Spleen (tissue), 11 donors: ENCODE measurements around the gene GABBR1. TPM values are rescaled to one million over a fixed set of nuclear protein-coding genes. Genes with fewer than 3 reads are reported as not detected.

Experiments
- DNase-seq: peaks from one replicate; pipeline ENCODE4 v3.0.0-alpha.2; 2020
- H3K27ac ChIP-seq, 8 donors: fragments of 200-600 bp; sonication (generic) in 7 of 8; 1 replicate in 4 of 8; 2 replicates in 4 of 8; pipeline versions ENCODE4 v1.5.0 to v1.8.0; 2016 to 2021; ENCODE audit warnings: inconsistent platforms in 4 of 8, mild to moderate bottlenecking in 4 of 8, moderate library complexity in 1 of 8
- H3K27me3 ChIP-seq, 7 donors: fragments of 200-600 bp; sonication (generic) in 6 of 7; replicated peaks in 1 of 7; 1 replicate in 4 of 7; 2 replicates in 3 of 7; pipeline versions ENCODE4 v1.5.0 to v1.8.0; 2016 to 2021; ENCODE audit warnings: inconsistent platforms in 3 of 7, mild to moderate bottlenecking in 1 of 7
- H3K36me3 ChIP-seq, 6 donors: fragments of 200-600 bp; sonication (generic) in 5 of 6; 1 replicate in 4 of 6; 2 replicates in 2 of 6; pipeline versions ENCODE4 v1.5.0 to v1.8.0; 2016 to 2021; ENCODE audit warnings: inconsistent platforms in 2 of 6
- H3K4me1 ChIP-seq, 6 donors: fragments of 200-600 bp; sonication (generic) in 5 of 6; 1 replicate in 3 of 6; 2 replicates in 3 of 6; pipeline versions ENCODE4 v1.5.0 to v1.8.0; 2016 to 2021; ENCODE audit warnings: inconsistent platforms in 3 of 6
- H3K4me3 ChIP-seq, 8 donors: fragments of 200-600 bp; sonication (generic) in 7 of 8; 1 replicate in 4 of 8; 2 replicates in 4 of 8; pipeline versions ENCODE4 v1.5.0 to v1.8.0; 2016 to 2021; ENCODE audit warnings: inconsistent platforms in 4 of 8, mild to moderate bottlenecking in 4 of 8, moderate library complexity in 2 of 8
- H3K9me3 ChIP-seq, 8 donors: fragments of 200-600 bp; sonication (generic) in 7 of 8; 1 replicate in 4 of 8; 2 replicates in 4 of 8; pipeline versions ENCODE4 v1.5.0 to v1.8.0; 2016 to 2021; ENCODE audit warnings: inconsistent platforms in 4 of 8
- POLR2A ChIP-seq, 3 donors: fragments of 450-650 bp; IDR thresholded peaks; one replicate each; pipeline ENCODE4 v1.5.1; 2017; ENCODE audit warnings: antibody characterized with exemption in 3 of 3, mild to moderate bottlenecking in 1 of 3
- POLR2AphosphoS5 ChIP-seq, 3 donors: sonication (generic); formaldehyde crosslinking; IDR thresholded peaks; one replicate each; pipeline ENCODE4 v1.5.1; 2017; ENCODE audit warnings: antibody characterized with exemption in 3 of 3
- WGBS, 5 donors: extraction: QIAGEN DNeasy Blood & Tissue Kit in 3 of 5; methylation state at CpG; one replicate each; pipeline versions ENCODE4 v1.1.5 to v1.1.7; 2013 to 2018; 5-methylcytosine and 5-hydroxymethylcytosine counted together
- intact Hi-C: fragments of 100-400 bp; cut with DNase I; formaldehyde crosslinking; loops from one replicate; pipeline ENCODE4 v1.15.0; 2023; ENCODE audit warnings: low total_unique reads
- polyA plus RNA-seq, 3 donors: library from polyadenylated mRNA; stranded (reverse); fragments of 200-250 nt; gene quantifications; one replicate each; pipeline ENCODE4 v1.2.1, GENCODE V29; 2013
- total RNA-seq, 7 donors: library from RNA; depleted of rRNA in 3 of 7; stranded (reverse); fragments of >200 nt in 3 of 7; fragmentation: NEBNext Ultra II Directional in 4 of 7; extraction: Animal tissue kit (Norgen Biotek cat#: 25700) in 4 of 7; gene quantifications; one replicate each; pipeline versions ENCODE4 v1.1.0 to v1.2.1, GENCODE V29; 2016 to 2021
- TF ChIP-seq, protein P1 (sequence below), 11 experiments: fragments of 200-600 bp in 7 of 11; fragments of 450-650 bp in 4 of 11; sonication (generic) in 4 of 11; IDR thresholded peaks in 8 of 11; conservative IDR thresholded peaks in 3 of 11; 1 replicate in 7 of 11; 2 replicates in 4 of 11; pipeline versions ENCODE4 v1.4.0 to v1.8.0; 2016 to 2021; ENCODE audit warnings: antibody characterized with exemption in 11 of 11, inconsistent platforms in 4 of 11, mild to moderate bottlenecking in 1 of 11
- donor health status: healthy with polysubstance abuse.
- donor health status: DM: no; HTN: no; CAD: no; lungs with moderate emphysema.
- donor health status: DM: no; HTN: no; CAD: no.
- donor health status: Bipolar disorder and iron deficiency.
- donor health status: healthy.
- donor health status: DM: no; HTN: no; CAD: no.
- donor health status: DM: yes; HTN: yes; CAD: no.

Gene GABBR1
- total and polyA plus RNA-seq, 10 donors: 13.8 to 122 (median 62.4) TPM

- Histone ChIP-seq H3K9me3 (no peaks in the 10 kb centered on the region), H3K4me1 (no peaks in the 10 kb centered on the region), H3K36me3 (no peaks in the 10 kb centered on the region), H3K27me3 (peaks cover 0 to 6% (median 0%) of the 10 kb centered on the region in 7 donors), H3K27ac (no peak overlapping the region), H3K4me3 (no peak overlapping the region)
- DNase-seq: no peak
- intact Hi-C loops: no loop called here
- 51 to 80% (median 58%) methylated on average over 2 to 3 of the region's 3 CpGs for WGBS, 5 donors
- TF ChIP-seq POLR2A (IDR thresholded peaks at IDR 0.05) (no peak), POLR2AphosphoS5 (IDR thresholded peaks at IDR 0.05) (no peak)
- TF ChIP-seq, protein P1, sequence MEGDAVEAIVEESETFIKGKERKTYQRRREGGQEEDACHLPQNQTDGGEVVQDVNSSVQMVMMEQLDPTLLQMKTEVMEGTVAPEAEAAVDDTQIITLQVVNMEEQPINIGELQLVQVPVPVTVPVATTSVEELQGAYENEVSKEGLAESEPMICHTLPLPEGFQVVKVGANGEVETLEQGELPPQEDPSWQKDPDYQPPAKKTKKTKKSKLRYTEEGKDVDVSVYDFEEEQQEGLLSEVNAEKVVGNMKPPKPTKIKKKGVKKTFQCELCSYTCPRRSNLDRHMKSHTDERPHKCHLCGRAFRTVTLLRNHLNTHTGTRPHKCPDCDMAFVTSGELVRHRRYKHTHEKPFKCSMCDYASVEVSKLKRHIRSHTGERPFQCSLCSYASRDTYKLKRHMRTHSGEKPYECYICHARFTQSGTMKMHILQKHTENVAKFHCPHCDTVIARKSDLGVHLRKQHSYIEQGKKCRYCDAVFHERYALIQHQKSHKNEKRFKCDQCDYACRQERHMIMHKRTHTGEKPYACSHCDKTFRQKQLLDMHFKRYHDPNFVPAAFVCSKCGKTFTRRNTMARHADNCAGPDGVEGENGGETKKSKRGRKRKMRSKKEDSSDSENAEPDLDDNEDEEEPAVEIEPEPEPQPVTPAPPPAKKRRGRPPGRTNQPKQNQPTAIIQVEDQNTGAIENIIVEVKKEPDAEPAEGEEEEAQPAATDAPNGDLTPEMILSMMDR (IDR thresholded peaks at IDR 0.05 in 8 of 11, conservative IDR thresholded peaks at IDR 0.05 in 3 of 11): no peak
Measured at GRCh38 chr6:29531668-29532067, 101.3 kb downstream of the GABBR1 start.

DNA sequence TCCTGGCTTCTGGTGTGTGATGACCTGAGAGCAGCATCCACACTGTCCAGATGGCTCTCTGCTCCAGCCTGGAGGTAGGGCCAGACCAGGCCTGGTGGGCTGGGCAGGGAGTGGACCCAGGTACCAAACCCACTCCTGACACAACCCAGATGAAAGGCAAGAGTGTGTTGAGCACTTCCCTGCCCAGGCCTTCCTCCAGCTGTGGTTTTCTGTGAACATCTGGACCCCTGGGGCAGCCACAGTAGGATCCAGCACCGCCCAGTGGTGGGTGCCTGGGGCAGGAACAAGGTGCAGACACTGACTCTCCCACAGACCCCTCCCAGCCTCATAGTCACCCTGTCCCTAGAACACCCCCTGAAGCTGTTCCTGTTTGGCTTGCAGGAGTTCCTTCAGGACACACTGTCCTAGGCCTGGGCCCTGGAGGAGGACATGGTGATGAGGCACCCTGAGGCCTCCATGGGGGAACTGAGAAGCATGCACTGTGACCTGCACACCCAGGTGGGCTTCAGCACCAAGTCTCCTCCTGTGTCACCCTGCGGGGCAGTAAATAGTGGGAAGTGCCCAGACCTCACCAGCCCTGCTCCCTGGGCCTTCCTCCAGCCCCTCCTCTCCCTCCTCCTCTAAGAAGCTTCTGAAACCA is 102.2 kb downstream of the GABBR1 start:
- H3K27me3 ChIP-seq: peaks cover 0 to 6% (median 0%) of the 10 kb centered on the region in 7 donors
- H3K4me3 ChIP-seq: no peak overlapping the region
- intact Hi-C loops: no loop called here
- no peak for DNase-seq
- no peaks in the 10 kb centered on the region for H3K36me3 ChIP-seq
- H3K9me3 ChIP-seq: no peaks in the 10 kb centered on the region
- no peaks in the 10 kb centered on the region for H3K4me1 ChIP-seq
- 64 to 100% (median 78%) methylated on average over 1 to 2 of the region's 2 CpGs for WGBS, 5 donors
- no peak overlapping the region for H3K27ac ChIP-seq
- TF ChIP-seq, protein P1 (IDR thresholded peaks at IDR 0.05 in 8 of 11, conservative IDR thresholded peaks at IDR 0.05 in 3 of 11): no peak
- TF ChIP-seq POLR2AphosphoS5 (IDR thresholded peaks at IDR 0.05) (no peak), POLR2A (IDR thresholded peaks at IDR 0.05) (no peak)

DNA sequence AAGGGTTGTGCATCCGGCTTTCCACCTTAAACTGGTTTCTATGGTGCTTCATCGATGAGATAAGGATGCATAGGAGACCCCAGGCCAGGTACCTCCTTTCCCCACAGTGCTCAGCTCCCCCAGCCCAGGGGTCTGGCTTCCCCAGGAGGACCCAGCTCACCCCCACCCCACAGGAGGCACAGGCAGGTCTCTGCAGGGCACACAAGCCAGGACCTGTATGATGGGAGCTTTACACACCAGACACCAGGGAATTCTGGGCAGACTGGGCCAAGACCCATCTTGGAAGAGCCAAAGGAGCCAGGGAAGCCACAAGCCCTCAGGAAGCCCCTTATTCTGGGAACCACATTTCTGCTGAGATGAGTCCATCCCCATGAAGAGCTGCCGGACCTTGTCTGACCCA is 103.0 kb downstream of the GABBR1 start:
- Histone ChIP-seq H3K36me3 (no peaks in the 10 kb centered on the region), H3K27ac (no peak overlapping the region), H3K27me3 (peaks cover 0 to 6% (median 0%) of the 10 kb centered on the region in 7 donors), H3K4me1 (no peaks in the 10 kb centered on the region), H3K4me3 (no peak overlapping the region), H3K9me3 (no peaks in the 10 kb centered on the region)
- 71 to 98% (median 91%) methylated on average over 3 of the region's 3 CpGs for WGBS, 5 donors
- intact Hi-C loops: no loop called here
- no peak for DNase-seq
- TF ChIP-seq POLR2AphosphoS5 (IDR thresholded peaks at IDR 0.05): no peak
- TF ChIP-seq POLR2A (IDR thresholded peaks at IDR 0.05): no peak
- TF ChIP-seq, protein P1 (IDR thresholded peaks at IDR 0.05 in 8 of 11, conservative IDR thresholded peaks at IDR 0.05 in 3 of 11): no peak

- Histone ChIP-seq H3K4me1 (no peaks in the 10 kb centered on the region), H3K4me3 (no peak overlapping the region), H3K36me3 (no peaks in the 10 kb centered on the region), H3K27ac (no peak overlapping the region), H3K27me3 (peaks cover 0 to 9% (median 0%) of the 10 kb centered on the region in 7 donors), H3K9me3 (no peaks in the 10 kb centered on the region)
- no peak for DNase-seq
- no peak for TF ChIP-seq POLR2AphosphoS5 (IDR thresholded peaks at IDR 0.05)
- TF ChIP-seq, protein P1 (IDR thresholded peaks at IDR 0.05 in 8 of 11, conservative IDR thresholded peaks at IDR 0.05 in 3 of 11): no peak
- TF ChIP-seq POLR2A (IDR thresholded peaks at IDR 0.05): no peak
- intact Hi-C loops: no loop called here
- 50 to 86% (median 77%) methylated on average over 1 to 2 of the region's 2 CpGs for WGBS, 5 donors
Measured at GRCh38 chr6:29528988-29529560, 103.9 kb downstream of the GABBR1 start.
